ENCODE results near the gene BLVRB.
A peak's percentile ranks its signal among the peaks of the same experiment; 100 is the strongest.
"Not testable (repeated sequence)": the region's sequence is repeated elsewhere in the genome, so short reads cannot be mapped to it uniquely, and the experiment has no call there.

Gene BLVRB

GRCh38 chr19:40446263-40446784 is 19.2 kb downstream of the BLVRB start:
- no peak for DNase-seq

DNA sequence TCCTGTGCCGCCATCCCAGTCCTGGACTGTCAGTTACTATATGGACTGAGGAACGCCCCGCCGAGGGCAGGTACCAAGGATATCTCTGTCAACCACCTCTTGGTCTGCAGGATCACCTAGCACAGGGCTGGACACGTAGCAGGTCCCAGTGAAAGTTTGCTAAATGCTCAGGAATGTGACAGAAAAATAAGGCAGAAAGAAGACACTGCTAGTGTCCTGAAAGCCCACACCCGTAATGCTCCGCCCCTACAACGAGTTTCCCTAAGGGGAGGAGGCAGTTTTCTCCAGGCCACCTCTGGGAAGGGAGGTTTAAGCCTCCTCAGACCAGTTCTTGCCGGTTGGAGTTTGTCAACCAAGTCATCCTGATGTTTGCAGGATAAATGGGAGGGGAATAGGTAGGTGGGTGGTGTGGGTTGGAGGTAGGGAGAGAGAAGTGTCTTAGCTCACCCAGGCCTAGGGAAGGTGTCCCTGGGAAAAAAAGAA is 19.7 kb downstream of the BLVRB start:
- no peak for DNase-seq

- DNase-seq, result no peak
Observed at GRCh38 chr19:40444825-40445312, 20.7 kb downstream of the BLVRB start.

- peak; percentile 96 for DNase-seq
Observed at GRCh38 chr19:40444000-40444824, 21.3 kb downstream of the BLVRB start, which contains the start of gene SERTAD3. SERTAD3 (minus strand) TSS chr19:40444335; CDS start chr19:40442080, 2,255 bp downstream.

DNA sequence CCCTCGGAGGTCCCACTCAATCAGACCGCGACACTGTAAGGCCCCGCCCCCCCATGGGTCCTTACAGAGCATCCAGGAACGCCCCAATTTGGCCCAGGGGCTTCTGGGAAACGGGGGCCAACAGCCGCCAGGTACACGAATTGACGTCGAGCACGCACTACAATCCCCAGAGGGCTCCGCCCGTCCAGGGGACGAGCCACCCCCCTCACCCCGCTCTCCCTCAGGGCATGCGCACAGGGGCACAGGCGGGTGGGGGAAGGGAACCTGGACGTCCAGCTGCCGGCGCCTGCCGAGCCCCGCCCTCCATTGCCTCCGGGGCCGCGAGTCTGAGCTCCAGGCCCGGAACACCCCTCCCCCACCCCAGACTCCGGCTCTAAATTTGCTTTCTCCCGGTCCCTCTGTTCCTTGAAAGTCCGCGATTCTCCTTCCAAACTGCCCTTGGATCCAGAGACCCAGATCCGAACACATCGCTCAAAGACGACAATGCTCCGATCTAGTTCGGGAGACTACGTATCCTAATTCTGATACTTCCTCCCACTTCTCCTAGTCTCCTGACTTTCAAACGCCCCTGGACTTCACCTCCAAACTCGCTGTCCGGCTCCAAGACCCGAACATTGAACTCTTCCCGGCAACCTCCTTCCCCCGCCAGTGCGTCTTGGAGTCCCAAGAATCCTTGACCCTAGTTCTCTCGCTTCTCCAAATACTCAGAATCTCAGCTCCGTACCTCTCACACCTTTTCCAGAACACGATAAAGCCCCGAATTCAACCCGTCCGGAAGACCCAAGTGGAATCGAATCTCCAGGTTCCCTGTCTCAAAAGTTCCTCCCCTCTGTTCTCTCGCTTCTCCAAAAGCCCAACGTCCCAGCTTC is 22.2 kb downstream of the BLVRB start:
- peak; percentile 99 for DNase-seq

GRCh38 chr19:40442328-40443130 is 23.0 kb downstream of the BLVRB start:
- DNase-seq, result no peak

- DNase-seq, result no peak
Observed at GRCh38 chr19:40441719-40442253, 23.8 kb downstream of the BLVRB start.

DNA sequence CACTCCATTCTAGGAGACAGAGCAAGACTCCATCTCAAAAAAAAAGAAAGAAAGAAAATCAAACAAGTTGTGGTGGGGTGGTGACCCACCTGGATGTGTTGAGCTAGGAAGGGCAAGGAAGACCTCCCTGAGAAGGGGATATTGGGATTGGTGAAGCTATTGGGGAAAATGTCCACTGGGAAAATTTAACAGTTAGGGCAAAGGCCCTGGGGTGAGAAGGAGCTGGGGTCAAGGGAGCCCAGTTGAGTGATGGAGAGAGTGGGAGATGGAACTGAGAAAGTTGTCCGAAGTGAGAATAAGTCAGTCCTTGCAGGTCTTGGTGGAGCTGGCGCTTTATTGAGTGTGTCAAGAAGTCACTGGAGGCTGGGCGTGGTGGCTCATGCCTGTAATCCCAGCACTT is 27.3 kb downstream of the BLVRB start:
- no peak for DNase-seq

DNA sequence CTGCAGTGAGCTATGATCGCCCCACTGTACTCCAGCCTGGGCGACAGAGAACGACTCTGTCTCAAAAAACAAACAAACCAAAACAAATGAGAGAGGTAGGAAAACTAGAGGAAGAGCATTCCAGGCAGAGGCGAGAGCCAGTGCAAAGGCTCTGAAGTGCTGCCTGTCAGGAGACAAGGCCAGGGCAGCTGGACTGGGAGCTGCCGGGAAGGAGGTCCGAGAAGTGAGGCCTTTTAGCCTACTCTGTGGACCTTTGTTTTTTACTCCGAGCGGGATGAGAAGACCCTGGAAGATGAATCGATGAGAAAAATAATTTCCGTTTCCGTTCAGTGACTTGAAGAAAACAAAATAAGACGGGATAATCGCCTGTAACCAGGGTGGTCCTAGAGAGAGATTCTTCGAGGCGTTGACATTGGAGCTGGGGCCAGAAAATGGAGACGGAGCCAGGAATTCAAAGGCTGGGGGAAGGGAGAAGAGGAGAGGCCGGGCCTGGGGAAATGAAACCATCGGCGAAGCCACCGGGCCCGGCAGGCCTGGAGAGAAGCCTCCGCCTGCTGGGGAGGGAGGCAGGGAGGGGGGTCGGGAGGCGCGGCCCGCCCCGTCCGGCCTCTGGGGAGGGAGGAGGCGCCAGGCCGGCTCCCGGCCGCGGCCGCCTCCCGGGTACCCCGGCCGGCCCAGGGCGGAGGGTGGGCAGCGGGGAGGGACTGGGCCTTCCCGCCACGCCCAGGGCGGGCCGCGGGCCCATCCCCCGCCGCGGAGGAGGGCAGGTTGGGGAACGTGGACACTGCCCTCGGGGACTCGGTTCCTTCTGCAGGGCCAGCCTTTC is 31.9 kb downstream of the BLVRB start:
- DNase-seq, result peak; percentile 79

GRCh38 chr19:40432760-40433159 is 32.8 kb downstream of the BLVRB start:
- DNase-seq, result not testable (repeated sequence)

- DNase-seq, result no peak
Observed at GRCh38 chr19:40431698-40432097, 33.8 kb downstream of the BLVRB start.

DNA sequence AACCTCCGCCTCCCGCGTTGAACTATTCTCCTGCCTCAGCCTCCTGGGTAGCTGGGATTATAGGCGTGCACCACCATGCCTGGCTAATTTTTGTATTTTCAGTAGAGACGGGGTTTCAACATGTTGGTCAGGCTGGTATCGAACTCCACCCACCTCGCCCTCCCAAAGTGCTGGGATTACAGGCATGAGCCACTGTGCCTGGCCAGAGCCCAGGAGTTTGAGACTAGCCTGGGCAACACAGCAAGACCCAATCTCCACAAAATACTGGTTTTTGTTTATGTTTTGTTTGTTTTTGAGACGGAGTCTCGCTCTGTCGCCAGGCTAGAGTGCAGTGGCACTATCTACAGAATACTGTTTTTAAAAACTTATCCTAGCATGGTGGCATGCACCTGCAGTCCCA is 35.3 kb downstream of the BLVRB start:
- DNase-seq, result not testable (repeated sequence)

DNA sequence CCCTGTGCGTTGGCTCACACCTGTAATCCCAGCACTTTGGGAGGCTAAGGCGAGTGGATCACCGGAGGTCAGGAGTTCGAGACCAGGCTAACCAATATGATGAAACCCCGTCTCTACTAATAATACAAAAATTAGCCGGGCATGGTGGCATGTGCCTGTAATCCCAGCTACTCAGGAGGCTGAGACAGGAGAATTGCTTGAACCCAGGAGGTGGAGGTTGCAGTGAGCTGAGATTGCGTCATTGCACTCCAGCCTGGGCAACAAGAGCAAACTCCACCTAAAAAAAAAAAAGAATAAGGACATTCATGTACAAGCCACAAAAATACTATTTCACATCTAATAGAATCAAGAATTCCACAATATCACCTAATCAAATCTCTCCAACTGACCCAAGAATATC is 37.3 kb downstream of the BLVRB start:
- not testable (repeated sequence) for DNase-seq

DNA sequence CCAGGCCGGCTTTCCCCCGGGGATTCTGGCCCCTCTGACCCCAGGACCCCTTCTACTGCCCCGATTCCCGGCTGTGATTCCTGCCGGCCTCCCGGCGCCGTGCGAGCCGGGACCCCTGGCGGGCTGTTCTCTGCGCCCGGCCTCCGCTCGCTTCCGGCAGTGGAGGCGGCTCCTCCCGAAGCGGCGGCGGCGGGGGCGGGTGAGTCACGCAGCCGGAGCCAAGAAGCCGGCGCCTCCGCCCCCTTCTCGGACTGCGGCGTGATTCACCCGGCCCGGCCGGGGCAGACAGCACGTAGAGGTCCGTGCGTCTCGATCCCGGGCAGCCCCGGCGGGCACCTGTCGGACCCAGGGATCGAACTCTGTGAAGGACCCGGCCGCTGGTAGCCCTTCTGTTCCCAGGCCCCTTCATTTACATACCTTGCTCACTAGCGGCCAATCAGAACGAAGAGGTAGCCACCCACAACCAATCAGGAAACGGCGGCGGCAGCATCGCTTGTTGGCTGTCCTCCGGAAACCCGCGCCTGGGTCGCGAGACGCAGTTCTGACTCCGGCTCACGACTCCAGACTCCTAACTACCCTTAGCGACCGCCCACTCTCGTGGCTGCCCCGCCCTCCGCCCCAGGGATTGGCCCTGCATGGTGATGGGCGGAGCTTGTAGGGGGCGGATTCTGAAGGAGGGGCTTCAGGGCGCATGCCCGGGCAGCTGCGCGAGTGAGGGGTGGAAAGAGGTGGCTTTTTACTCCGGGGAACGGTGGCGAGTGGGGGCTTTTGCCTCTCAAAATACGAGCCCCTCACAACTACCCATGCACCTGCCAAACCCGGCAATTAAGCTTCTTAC is 39.9 kb downstream of the BLVRB start, which contains the start of gene SERTAD1:
Gene SERTAD1 (minus strand): TSS at position 543 of the 838 bp plus-strand sequence. CDS start 2,446 bp downstream, outside the sequence.
- peak; percentile 99 for DNase-seq

GRCh38 chr19:40424637-40425449 is 40.7 kb downstream of the BLVRB start:
- no peak for DNase-seq

DNA sequence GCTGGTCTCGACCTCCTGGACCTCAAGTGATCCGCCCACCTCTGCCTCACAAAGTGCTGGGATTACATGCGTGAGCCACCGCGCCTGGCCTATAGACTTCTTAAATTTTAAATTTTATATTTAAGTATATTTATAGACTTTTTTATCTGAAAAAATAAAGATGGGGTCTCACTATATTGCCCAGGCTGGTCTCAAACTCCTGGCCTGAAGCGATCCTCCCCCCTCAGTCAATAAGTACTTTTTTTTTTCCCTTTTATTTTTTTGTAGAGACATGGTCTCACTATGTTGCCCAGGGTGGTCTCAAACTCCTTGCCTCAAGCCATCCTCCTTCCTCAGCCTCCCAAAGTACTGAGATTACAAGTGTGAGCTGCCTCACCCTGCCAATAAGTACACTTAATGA is 41.6 kb downstream of the BLVRB start:
- DNase-seq, result no peak

GRCh38 chr19:40422748-40423566 is 42.6 kb downstream of the BLVRB start:
- DNase-seq, result no peak
